ENCODE results near the gene PIEZO1.

DNA sequence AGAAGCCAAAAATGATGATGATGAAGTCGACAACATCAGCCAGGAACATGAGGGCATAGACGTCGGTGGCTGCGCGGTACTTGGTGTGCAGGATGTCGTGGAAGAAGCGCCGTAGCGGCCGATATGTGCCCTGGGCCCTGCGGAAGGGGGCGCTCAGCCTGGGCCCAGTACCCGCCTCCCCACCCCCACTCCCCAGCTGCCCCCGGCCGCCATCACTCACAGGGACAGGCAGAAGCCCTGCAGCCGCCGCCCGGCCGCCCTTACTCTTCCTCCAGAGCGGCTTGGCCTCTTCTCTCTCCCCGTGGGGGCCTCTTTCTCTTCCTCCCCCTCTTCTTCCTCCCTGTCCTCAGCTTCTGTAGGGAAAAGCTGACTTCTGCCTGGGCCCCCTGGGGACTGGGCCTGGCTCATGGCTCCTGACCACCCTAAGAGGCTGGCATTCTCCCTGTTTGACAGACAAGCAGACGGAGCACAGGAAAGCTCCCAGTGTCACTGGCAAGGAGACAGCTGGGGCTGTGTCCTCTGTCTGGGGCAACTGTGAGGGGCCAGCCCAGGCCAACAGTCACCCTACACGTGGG, 64.5 kb downstream of the PIEZO1 start:
- TF ChIP-seq CTCF (conservative IDR thresholded peaks at IDR 0.05) (no peak), ZFX (IDR thresholded peaks at IDR 0.05) (no peak)

Measured in C4-2B (cell line).